ENCODE measurements around the gene MRPL43. TPM values are rescaled to one million over a fixed set of nuclear protein-coding genes. Genes with fewer than 3 reads are reported as not detected.

MRPL43 gene
- polyA plus RNA-seq, 3 donors = 94.5 to 105 (median 100) TPM

DNA sequence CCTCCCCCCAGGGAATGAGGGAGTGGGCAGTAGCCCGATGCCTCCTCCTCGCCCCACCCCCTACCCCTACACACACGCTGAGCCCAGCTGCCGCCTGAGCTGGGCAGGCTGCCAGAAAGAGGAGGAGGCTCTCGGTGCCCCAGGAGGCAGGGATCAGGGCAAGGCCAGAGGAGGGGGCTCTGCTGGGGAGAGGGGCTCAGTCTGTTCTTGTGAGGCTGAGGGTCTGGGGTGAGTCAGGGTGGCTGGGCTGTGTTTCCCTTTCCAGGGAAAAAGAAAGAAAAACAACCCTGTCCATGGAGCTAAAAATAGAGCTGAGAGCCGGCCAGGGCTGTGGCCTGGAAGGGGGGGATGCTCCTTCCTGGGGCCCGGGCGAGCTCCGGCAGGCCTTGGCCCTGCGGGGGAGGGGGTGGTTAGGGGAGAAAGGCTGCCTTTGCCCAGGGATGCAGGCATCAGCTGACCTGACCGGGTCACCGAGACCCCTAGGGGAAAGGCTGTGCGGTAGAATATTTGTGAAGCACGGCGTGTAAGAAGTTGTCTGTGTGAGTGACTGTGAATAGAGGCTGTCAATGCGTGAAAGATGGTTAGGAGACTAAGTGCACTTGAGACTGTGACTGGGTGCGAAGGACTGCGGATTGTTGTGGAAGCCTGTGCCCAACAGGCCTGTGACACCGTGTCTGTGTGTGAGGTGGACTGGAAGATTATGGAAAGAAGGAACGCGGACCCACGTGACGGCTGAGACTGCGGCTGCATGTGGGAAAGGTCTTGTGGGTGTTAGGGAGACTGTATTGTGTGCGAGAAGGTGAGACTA is 11.1 kb upstream of the MRPL43 start:
- peak in 9 of 11 donors; percentile 77 to 89 (median 84) for DNase-seq (ENCODE audit: extremely low read depth in 1 of 11, low read depth in 9 of 11, low spot score in 4 of 11)

DNA sequence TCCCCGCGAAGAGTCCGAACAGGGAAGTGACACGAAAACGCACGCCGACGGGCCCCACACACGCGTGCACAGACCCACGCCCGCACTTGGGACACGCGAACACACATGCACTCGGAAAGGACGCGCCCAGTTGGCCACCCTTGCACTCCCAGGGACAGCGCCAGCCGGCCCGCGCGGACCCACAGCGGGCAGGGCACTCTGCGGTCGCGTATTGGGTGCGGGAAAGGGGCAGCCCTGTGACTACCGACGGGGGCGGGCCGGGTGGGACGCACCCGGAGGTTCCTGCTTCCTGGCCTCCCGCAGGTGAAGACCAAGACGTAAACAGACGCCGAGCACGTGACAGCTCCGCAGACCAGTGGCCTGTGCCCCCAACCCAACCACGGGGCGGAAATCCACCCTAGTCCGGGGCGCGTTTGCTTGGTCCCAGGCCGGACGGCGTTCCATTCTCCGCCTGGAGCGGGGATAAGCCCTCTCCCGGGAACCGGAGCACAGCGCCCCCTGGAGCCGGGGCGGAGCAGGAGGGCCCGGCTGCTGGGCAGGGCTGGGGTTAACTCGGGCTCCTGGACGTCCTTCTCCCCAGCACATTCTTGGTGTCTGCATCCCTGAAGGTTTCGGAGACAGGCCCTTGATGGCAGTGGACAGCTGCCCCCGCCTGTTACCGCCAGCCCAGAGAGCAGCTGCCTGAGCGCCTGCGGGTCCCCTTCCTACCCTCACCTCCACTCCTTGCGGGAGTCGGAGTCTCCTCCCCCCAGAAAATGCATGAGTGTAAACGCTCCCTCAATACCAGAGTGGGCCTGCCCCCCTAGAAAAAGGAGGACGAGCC is 10.3 kb upstream of the MRPL43 start:
- peak in 3 of 11 donors; percentile 54 to 58 (median 57) for DNase-seq (ENCODE audit: extremely low read depth in 1 of 11, low read depth in 9 of 11, low spot score in 4 of 11)

DNA sequence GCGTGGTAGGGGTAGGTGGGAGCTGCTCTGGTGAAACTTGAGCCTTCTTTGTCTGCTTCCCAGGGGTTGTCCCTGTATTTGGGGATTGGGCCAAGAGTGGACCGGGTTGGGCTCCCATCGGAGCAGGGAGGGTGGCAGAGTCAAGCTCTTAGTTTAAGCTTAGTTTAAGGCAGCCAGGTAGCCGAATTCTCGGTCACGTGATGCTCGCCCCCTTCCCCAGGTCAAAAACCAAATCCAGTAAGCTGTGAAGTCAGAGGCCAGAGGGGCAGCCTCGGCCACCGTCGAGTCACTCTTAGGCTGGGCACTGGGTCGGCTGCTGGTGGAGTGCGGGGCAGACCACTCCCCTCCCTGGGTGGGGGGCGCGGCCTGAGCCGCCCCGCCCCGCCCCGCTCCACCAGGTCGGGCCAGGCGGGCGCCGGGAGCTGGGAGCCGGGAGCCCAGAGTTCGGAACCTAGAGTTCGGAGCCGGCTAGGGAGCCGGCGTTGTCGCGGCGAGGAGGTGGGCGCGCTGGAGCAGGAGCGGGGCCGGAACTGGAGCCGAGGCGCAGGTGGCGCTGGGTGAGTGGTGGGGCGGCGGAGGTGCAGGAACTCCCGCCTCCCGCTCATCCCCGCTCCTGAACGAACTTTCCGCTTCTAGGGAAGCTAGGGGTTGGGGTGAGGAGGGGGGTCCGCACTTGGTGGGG is 9.5 kb upstream of the MRPL43 start:
- DNase-seq (ENCODE audit: extremely low read depth in 1 of 11, low read depth in 9 of 11, low spot score in 4 of 11) = no peak

DNA sequence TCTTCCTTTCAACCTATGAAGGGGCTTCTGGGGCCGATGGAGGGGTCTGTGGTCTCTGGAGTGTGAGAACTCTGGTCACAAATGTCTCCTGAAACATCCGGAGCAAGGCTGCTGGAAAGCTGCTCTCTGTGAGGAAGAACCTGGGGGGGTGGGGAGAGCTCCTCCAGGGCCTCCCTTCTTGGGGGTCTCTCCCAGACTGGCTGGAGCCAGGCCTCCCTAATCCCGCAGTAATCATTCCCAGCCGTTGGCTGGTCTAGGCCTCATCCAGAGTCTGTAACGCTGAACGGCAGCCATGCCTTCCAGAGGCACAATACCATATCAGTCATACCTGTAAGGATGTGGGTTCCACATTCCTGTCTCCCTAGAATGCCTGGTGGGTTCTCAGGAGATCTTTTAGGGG is 7.9 kb upstream of the MRPL43 start:
- DNase-seq (ENCODE audit: extremely low read depth in 1 of 11, low read depth in 9 of 11, low spot score in 4 of 11) = no peak

DNA sequence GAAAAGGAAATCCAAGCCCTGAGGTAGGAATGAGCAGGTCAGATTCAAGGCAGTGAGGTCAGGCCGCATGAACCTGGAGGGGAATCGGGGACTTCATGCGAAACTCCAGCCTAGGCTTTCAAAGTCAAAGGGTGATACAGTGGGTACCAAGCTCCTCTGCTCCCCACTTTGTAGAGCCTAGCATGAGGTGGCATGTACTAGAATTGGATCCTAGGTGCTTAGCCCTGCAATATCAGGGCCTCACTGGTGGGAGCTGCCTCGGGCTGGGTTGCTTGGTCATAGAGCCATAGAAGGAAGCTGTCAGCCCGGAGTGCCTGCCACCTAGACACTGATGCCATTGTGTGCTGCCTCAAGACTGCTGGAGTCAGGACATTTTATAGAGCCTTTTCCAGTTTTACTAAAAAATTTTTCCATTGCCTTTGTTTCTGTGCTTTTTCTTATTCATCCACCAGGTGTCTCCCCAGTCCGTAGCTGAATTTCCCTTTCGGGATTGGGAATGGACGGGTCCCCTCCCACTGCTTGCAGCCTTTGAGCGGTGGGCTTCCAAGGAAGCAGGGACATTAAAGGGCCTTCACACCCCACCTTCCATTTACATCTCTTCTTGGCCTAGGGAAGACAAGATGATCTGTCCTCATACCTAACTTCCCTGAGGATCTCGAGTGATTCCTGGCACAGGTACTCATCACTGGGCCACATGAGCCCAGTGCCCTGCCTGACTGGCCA is 6.8 kb upstream of the MRPL43 start:
- DNase-seq (ENCODE audit: extremely low read depth in 1 of 11, low read depth in 9 of 11, low spot score in 4 of 11) = no peak

DNA sequence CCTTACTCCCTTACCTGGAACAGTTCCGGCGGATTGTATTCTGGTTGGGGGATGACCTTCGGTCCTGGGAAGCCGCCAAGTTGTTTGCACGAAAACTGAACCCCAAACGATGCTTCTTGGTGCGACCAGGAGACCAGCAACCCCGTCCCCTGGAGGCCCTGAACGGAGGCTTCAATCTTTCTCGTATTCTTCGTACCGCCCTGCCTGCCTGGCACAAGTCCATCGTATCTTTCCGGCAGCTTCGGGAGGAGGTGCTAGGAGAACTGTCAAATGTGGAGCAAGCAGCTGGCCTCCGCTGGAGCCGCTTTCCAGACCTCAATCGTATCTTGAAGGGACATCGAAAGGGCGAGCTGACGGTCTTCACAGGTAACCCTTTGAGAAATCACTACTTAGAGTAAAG is 1.8 kb upstream of the MRPL43 start:
- DNase-seq (ENCODE audit: extremely low read depth in 1 of 11, low read depth in 9 of 11, low spot score in 4 of 11) = no peak

DNA sequence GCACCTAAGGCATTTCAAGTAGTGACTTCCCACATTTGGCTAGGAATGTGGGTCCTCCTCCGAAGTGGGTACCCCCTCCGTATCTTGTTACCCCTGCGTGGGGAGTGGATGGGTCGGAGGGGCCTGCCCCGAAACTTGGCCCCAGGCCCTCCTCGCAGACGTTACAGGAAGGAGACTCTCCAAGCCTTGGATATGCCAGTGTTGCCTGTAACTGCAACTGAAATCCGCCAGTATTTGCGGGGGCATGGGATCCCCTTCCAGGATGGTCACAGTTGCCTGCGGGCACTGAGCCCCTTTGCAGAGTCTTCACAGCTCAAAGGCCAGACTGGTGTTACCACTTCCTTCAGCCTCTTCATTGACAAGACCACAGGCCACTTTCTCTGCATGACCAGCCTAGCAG is 869 bp upstream of the MRPL43 start:
- no peak for DNase-seq (ENCODE audit: extremely low read depth in 1 of 11, low read depth in 9 of 11, low spot score in 4 of 11)

DNA sequence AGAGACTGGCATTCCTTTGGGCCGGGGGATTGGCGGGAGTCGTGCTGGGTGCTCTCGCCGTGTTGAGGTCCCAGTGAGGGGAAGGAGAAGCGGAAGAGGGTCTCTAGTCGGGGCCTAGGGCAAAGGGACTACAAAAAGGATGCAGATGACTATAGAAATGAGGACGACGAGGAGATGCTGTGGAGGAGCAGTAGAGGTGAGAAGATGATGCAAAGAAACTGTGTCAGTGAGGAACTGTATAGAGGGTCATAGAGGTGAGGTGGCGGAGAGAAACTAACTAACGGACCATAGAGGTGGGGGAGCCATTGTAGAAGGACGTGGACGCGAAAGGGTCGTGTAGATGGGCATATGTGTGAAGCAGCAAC is 370 bp upstream of the MRPL43 start:
- no peak for DNase-seq (ENCODE audit: extremely low read depth in 1 of 11, low read depth in 9 of 11, low spot score in 4 of 11)

DNA sequence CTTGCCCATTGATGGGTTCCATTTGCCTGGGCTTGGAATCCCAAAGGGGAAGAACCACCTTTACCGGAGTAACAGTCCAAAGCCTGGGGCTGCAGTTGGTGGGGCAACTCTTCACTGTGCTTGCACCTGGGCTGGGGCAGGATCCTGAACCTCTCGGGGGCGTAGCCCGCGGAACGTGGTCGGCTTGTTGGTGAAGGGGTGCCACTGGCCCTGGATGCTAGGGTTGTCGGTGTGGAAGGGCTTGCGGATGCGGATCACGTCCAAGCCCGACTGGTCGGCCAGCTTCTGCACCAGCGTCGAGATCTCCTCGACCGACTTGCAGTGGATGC is 710 bp downstream of the MRPL43 start:
- no peak for DNase-seq (ENCODE audit: extremely low read depth in 1 of 11, low read depth in 9 of 11, low spot score in 4 of 11)

DNA sequence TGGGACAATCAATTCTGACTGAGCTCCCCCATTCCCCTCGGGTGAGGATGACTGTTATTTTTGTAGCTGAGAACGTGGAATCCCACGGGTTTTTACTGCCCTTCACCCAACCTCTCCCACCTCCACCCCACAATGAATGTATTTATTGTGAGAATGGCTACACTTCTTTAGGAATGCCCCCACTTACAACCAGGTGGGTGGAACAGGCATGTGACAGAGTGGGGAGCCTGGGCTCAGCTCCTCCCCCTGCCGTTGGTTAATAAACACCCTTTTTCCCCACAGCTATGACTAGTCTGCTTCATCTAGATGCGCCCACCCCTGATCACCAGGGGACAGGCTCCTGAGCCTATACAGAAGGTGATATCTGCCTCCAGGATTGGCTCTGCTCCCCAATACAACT is 2.0 kb downstream of the MRPL43 start:
- no peak for DNase-seq (ENCODE audit: extremely low read depth in 1 of 11, low read depth in 9 of 11, low spot score in 4 of 11)

DNA sequence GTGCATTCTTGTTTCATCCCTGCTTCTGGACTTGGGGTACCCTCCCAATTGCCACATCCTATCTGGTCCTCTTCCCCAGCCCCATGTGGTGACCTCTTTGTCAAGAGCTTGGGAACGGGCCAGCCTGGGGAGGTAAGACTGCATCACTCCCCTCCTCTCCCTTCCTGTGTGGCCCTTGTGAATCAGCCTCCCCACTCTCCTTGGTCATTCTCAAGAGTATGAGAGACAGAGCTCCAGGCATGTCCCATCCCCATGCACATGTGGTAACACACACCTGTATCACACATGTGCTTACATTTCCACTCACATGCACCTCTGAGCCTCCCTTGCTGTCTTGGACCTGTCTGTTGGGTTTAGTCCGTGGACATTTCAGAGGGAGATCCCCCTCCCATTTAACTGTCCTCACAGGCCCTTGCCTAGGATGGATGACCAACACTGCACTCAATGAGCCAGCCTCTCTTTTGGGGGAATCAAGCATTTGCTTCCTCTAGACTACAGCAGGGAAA is 2.6 kb downstream of the MRPL43 start:
- DNase-seq (ENCODE audit: extremely low read depth in 1 of 11, low read depth in 9 of 11, low spot score in 4 of 11) = no peak

DNA sequence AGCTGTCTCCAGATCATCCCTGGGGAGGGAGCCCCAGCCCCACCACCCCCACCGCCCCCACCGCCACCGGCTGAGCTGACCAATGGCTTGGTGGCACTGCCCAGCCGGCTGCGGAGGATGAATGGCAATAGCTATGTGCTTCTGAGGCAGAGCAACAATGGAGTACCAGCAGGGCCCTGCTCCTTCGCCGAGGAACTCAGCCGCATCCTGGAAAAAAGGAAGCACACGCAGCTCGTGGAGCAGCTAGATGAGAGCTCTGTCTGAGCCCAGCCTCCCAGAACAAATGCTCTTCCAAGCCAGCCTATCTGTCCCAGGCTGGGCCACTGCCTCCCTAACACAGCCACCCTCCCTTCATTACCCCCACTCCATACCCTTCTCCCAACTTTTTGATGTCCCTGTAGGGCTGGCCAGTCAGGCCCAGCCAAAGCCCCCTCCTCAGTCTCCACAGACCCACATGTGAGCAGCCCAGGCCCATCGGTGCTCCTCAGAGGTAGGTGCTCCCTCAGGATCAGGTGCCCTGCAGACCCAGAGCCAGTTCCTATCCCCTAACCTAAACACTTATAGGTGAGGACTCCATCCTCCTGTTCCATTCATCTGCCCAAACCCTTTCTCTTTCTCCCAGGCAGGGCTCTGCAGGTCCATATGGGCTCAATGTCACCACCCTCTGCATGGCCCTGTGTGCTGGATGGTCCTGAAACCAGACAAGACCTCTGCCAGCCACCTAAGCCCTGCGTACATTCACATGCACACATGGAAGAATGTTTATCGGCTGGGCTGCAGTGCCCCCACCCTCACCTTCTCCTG is 3.2 kb downstream of the MRPL43 start:
- DNase-seq (ENCODE audit: extremely low read depth in 1 of 11, low read depth in 9 of 11, low spot score in 4 of 11) = no peak

DNA sequence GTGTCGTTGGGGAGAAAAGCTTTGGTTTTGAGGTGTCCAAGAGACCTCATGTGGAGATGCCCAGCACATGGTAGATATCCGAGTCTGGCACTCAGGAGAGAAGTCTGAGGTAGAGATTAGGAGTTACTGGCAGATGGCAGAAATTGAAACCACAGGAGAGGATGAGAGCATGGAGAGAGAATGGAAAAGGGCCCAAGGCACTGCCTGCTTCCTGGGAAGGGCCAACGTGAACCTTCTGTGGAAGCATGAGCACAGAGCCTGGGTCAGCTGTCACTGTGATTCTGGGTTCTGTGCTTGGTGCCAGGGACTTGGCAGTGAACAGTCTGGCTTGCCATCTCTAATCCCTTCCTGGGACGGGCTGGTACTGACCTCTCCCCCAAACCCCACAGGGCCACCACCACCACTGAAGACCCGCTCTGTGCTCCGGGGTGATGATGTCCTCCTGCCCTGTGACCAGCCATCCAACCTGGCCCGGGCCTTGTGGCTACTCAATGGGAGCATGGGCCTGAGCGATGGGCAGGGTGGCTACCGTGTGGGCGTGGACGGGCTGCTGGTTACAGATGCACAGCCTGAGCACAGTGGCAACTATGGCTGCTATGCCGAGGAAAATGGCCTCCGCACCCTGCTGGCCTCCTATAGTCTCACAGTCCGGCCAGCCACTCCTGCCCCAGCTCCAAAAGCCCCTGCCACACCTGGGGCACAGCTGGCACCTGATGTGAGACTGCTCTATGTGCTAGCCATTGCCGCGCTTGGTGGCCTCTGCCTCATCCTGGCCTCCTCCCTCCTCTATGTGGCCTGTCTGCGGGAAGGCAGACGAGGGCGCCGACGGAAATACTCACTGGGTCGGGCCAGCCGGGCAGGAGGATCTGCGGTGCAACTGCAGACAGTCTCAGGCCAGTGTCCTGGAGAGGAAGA is 4.1 kb downstream of the MRPL43 start:
- no peak for DNase-seq (ENCODE audit: extremely low read depth in 1 of 11, low read depth in 9 of 11, low spot score in 4 of 11)

DNA sequence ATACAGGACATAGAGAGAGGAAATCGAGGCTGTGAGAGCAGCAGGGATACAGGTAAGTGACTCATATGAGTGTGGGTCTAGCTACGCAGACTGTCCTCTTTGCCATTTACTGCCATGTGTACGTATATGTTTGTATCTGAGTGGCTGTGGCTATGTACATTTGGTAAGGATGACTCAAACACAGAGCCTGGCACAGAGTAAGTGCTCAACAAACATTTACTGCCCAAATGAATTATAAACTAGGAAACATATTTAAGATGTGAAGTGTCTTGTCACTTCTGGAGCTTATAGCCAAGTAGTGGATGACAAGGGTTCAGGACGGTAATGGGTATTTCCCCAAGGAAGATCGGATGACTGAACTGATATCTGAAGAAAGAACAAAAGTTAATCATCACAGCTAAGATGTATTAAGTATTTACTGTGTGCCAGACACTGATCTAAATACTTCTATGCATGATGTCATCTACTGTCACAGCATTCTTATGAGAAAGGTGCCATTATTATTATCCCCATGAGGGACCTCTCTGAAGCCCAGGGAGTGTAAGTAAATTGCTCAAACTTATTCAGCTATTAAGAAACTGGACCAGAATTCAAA is 6.0 kb downstream of the MRPL43 start:
- DNase-seq (ENCODE audit: extremely low read depth in 1 of 11, low read depth in 9 of 11, low spot score in 4 of 11) = no peak

DNA sequence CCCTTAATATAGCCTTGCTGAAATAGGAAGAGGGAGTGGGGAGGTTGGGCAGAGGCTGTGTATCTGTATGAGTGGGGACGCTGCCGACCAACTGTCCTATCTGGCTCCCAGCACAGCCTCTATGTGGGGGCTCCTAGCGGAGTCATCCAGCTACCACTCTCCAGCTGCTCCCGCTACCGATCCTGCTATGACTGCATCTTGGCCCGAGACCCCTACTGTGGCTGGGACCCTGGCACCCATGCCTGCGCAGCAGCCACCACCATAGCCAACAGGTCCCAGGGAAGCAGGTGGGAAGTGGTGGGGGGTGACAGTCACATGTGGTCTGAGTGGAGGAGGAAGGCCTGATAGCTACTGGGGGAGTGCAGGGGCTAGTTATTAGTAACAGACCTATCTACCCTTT is 6.6 kb downstream of the MRPL43 start:
- no peak for DNase-seq (ENCODE audit: extremely low read depth in 1 of 11, low read depth in 9 of 11, low spot score in 4 of 11)

DNA sequence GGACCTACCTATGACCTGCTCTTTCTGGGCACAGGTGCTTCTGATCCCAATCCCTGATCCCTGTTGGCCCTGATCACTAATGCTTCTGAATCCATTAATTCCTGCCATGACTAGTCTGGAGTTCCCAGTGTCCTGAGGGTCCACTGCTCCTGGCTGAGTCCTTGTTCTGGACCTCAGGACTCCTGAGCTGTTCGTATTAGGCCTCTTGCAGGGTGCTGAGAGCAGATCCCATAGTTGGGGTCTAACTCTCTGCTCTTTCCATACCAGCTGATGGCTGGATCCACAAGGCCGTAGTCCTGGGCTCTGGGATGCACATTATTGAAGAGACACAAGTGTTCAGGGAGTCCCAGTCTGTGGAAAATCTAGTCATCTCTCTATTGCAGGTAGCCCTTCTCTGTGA is 7.0 kb downstream of the MRPL43 start:
- DNase-seq (ENCODE audit: extremely low read depth in 1 of 11, low read depth in 9 of 11, low spot score in 4 of 11) = no peak

DNA sequence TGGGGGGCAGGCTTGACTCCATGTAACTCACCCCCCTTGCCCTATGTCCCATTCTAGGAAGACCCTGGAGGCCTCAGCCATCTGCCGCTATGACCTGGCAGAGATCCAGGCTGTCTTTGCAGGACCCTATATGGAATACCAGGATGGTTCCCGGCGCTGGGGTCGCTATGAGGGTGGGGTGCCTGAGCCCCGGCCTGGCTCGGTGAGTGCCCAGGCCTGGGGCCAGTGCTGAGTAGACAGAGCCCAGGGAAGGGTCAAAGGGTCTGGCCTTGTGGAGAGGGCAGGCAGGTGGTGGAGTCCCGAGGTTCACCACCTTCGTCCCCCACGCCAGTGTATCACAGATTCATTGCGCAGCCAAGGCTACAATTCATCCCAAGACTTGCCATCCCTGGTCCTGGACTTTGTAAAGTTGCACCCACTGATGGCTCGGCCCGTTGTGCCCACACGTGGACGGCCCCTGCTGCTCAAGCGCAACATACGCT is 7.5 kb downstream of the MRPL43 start:
- no peak for DNase-seq (ENCODE audit: extremely low read depth in 1 of 11, low read depth in 9 of 11, low spot score in 4 of 11)
